Cerebellar nuclear complex (tissue), 1 donor: ENCODE results near the gene PODNL1.

Experiments
- DNase-seq, 2 experiments: peaks; one replicate each; lab custom pipeline; 2025; lab: John Stamatoyannopoulos, UW

The PODNL1 gene

DNA sequence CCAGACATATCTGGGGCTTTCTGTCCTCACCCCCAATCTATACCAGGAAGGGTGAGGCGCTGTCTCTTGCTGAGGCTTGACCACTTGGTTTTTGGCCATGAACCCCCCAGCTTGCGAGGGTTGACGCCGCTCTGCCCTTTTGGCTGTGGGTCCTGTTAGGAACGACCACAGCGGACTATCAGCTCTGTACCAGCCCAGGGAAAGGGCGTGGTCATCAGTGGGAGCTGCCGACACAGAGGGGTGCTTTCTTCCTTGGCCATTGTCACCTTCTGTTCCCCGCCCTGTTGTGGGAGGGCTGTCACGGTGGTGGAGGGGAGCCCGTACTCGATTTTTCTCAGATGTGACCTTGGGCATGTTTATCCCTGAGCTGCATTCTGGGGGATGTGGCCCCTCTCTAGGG is 19.8 kb upstream of the PODNL1 start:
- DNase-seq, result no peak

DNA sequence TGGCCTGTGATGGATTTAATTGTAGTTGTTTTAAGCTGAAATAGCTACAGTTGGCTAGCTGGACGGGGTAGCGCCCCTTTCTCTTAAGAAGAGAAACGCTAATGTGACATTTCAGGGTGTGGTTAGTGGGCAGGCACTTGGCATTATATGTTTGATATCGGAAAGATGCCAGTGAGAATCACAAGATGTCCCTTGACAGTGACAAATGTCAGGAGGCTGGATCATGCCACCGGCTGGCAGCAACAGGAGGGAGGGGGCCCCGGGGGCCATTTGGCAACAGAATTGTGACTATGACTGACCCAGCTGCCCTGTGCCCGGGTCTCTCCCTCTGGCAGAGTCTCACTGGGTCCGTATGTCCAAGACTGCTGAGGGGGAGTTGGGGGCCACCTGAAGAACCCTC is 18.8 kb upstream of the PODNL1 start:
- DNase-seq, result no peak

DNA sequence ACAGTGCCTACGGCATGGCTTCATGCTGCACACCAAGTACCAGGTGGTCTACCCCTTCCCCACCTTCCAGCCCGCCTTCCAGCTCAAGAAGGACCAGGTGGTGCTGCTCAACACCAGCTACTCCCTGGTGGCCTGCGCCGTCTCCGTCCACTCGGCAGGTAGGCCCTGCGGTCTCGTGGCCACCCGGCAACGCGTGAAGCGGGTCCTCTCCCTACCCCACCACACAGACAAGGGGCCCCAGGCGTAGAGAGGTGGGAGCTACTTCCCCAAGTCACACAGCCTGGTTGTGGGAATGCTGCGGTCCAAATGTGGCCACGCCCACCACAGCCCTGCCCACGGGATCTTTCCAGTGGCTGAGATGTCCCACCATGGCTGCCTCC is 18.1 kb upstream of the PODNL1 start:
- no peak for DNase-seq

DNA sequence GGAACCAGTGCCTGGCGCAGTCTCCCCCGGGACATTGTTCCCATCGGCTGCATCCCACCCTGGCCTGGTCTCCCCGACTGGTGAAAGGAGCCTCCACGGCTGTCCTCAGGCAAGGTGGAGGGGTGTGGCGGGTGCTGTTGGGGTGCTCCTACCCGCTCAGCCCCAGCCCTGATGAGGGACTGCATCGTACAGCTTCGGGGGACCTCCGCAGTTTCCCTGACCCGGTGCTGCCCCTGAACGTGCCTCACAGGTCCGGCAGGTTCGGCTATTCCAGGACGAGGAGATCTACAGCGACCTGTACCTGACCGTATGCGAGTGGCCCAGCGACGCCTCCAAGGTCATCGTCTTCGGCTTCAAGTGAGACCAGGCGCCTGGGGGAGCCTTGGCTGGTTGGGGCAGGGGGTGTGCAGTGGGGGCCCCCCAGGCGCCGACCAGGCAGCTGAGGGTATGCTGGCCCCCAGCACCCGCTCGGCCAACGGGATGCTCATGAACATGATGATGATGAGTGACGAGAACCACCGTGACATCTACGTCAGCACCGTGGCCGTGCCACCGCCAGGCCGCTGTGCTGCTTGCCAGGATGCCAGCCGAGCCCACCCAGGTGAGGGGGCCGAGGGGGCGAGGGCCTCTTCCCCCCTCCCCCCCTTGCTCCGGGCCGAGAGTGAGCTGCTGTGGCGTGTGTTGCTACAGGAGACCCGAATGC is 17.6 kb upstream of the PODNL1 start:
- no peak for DNase-seq

DNA sequence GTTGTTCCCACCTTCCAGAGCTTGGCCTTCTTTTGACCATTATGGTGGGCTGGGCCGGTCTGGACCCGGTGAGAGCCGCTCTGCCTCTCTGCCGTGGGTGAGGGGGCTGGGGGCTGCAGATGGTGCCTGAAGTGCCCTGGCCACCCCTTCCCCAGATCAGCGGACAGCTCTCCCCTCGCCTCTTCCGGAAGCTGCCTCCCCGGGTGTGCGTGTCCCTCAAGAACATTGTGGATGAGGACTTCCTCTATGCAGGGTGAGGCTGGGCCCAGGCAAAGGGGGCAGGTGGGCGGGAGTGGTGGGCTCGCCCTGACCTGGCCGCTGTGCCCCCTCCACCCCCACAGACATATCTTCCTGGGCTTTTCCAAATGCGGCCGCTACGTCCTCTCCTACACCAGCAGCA is 16.0 kb upstream of the PODNL1 start:
- no peak for DNase-seq

DNA sequence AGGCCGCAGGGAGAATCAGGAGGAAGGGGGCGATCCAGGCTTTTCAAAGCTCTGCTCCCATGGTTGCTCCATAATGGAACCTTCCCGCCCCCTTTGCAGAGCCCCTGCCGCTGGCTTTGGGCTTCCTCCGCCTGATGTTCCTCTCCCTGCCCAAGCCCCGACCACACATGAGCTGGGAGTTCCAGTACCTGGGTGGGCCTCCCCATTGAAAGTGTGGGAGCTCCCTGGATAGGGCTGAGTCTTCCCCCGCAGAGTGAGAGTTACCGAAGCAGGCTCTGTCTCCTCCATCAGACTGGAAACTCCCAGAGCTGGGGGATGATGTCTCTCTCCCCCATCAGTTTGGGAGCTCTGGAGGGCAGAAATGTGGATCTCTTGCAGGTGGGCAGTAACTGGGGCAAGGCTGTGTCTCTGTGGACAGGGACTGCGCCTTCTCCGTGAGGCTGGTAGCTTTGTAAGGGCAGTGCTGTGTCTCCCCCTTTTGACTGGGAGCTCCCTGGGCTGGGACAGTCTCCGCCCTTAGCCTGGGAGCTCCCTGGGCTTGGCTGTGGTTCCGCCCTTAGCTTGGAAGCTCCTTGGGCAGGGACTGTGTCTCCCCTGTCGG is 14.8 kb upstream of the PODNL1 start:
- no peak for DNase-seq

DNA sequence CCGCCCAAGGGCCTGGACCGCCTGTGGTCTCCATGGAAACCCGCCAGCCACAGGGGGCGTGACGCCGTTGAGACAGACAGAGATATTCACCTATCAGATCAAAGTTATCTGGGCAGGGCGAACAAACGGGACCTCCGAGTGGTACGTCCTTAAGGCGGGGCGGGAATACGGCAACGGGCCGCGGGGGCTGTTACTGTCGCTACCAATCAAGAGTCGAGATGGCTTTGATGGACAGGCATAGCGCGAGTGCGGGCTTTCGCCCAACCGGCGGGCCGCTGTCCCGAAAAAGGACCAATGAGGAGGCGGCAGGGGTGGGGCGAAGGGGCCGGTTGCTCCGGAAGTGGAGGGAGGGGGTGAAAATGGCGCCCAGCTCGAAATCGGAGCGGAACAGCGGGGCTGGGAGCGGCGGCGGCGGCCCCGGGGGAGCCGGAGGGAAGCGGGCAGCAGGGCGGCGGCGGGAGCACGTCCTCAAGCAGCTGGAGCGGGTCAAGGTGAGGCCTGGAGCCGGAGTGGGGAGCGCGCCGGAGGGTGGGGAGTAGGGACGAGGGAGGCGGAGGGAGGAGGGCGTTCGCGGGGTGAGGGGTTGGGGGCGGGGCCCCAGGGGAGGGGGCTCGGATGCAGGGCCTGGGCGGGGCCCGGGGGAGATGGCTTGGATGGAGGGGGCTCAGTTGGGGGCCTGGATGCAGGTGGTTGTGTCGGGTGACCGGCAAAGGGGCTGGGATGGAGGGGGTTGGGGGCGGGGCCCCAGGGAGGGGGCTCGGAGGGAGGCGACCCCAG is 14.1 kb upstream of the PODNL1 start, which contains the start of gene DCAF15:
Gene DCAF15, plus strand, starts transcription at position 356 of the 777 bp plus-strand sequence. Its CDS starts 4 bp downstream, at position 360.
- peak; percentile 98 to 99 for DNase-seq

DNA sequence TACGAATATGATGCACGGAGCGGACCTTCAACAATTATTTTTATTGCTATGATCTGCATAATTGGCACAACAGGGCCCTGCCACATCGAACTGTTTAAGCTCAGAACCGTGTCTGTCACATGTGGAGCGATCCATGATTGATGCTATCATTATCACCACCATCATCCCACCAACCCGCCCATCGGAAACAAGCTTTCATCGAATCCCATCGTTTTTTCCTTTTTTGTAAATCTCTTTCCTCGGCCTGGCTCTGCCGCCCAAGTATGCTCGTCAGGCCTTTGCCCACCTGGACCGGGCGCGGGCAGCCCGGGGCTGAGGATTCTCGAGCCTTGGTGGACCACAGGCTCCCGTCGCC is 13.6 kb upstream of the PODNL1 start:
- no peak for DNase-seq

DNA sequence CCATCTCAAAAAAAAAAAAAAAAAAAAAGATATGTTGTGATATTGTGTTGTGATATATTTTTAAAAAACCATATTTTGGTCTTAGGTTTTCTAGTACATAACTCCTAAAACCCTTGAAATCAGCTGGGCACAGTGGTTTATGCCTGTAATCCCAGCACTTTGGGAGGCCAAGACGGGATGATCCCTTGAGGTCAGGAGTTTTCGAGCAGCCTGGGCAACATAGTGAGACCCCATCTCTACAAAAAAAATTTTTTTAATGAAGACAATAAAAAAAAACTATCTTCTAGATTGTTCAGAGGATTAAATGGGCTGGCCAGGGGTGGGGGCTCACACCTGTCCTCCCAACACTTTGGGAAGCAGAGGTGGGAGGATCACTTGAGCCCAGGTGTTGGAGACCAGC is 12.8 kb upstream of the PODNL1 start:
- DNase-seq, result no peak

DNA sequence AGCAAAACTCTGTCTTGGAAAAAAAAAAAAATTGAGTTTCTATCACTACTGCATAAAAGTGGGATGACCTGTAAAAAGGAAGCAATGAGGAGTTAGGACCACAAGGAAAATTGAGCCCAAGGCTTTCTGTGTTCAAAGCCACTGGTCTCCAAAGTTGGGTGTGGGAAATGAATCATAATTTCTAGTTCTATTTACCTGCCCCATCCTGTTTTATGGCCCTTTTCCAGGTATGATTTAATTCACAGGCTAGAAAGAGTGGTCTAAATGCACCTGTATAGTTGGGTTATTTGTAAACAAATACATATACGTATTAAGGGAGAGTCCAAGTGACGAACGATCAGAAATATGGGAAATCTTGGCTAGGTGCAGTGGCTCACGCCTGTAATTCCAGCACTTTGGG is 8.2 kb upstream of the PODNL1 start:
- DNase-seq, result no peak

DNA sequence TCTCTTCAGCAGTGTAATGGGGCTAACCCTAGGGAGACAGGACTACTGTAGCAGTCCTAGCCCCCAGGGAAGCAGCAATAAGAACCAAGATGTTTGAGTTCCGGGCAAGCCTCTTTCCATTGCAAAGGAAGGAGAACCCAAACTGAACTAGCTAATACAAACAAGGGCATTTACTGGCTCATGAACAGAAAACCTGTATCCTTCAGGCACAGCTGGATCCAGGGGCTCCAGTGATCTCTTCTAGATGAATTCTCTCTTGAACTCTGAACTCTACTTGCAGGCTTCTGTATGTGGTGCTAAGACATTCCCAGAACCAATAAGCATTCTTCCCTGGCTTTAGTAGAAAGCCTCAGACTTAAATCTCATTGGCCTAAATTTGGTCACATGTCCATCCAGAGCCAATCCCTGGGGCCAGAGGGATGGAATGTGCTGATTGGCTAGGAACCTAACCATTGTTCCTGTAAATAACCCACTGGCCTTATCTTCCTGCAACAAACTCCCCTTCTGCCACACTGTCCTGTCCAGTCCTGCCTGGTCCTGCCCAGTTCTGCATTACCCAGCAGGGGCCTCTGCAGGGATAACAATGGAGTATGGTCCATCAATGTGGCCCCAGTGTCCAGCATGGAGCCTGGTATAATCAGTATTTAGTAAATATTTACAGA is 3.9 kb upstream of the PODNL1 start:
- no peak for DNase-seq

DNA sequence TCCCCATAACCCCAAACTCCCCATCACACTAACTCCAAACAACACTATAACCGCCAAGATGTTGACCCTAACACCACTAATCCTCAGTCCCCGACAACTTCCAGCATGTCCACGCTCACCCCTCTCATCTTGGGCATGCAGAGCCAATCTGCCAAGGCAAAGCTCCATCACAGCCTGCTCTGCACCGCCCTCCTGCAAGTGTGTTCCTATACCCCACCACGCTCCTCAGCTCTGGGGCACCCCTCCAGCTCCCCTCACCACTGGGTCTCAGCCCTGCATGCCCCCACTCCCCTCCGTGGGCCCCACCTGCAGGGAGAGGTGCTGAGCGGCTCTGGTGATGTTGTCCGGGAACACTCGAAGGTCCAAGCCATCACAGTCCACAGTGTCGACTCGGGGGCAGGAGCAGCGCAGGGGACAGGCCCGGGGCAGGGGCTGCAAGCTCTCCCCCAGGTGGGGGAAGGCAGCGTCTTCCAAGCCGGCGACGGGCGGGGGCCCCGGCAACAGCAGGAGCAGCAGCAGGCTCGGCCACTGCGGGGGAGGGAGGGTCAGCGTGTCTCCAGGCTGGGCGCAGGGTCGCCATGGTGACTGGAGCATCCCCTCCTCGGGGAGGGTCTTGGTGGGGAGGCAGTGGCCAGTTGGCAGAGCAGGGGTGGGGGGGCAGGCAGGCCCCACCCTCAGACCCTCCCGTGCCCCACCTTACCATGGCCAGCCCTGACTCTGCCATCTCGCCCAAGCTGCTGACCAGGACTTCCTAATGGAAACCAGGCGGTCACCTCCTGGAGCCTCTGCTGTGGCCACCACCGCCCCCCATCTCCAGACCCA is 527 bp downstream of the PODNL1 start:
- DNase-seq, result no peak

DNA sequence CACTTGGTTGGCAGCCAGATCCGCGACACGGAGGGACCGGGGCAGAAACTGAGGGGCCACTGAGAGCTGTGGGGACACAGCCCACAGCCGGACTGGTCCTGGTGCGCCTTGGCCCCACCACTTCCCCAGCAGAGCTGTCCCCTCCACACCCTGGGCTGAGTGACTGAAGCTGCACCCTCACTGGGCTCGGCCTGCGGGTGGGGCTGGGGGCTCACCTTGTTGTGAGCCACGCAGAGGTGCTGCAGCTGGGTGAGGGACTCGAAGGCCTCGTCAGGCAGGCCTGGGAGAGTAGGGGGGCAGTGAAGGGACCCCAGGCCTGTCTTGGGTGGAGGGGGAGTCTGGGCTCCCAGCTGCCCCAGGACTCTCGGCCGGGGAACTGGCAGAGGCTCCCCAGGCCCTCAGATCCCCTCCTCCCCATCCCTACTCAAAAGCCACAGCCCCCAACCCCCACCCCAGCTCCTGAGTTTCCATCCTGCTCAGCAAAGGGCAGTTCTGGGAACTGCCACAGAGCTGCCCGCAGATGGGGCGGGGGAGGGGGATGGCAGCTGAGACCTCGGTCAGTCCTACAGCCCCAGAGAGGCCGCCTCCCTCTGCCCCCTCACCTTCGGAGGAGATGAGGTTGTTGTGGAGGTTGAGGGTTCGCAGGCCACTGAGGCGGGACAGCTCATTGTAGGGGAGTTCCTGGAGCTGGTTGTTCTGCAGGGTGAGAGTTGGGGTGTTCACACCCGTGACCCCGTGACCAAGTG is 2.3 kb downstream of the PODNL1 start:
- no peak for DNase-seq

DNA sequence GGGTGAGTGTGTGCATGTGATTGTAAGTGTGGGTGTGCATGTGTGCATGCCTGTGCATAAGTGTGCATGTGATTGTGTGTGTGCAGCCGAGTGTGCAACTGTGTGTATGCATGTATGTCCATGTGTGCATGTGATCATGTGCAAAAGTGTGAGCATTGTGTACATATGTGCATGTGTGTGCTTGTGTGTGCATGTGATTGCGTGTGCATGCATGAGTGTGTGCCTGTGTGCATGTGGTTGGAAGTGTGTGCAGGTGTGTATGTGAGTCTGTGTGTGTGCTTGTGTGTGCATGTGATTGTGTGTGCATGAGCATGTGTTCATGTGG is 3.5 kb downstream of the PODNL1 start:
- DNase-seq, result no peak

DNA sequence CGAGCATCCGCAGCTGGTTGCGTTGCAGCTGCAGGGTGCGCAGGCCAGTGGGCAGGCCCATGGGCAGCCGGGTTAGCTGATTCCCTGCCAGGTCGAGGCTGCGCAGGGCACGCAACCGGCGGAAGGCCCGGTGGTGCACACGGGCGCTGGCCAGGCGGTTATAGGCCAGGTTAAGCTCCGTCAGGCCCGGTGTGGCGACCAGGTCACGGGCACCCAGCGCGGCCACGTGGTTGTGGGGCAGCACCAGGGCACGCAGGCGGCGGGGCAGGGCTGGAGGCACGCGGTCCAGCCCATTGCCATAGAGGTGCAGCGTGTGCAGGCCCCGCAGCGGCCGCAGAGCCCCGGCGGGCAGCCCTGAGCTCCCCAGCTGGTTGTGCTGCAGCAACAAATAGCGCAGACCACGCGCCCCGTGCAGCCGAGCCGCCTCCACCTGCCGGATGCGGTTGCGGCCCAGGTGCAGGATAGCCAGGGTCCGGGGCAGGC is 5.3 kb downstream of the PODNL1 start:
- no peak for DNase-seq

DNA sequence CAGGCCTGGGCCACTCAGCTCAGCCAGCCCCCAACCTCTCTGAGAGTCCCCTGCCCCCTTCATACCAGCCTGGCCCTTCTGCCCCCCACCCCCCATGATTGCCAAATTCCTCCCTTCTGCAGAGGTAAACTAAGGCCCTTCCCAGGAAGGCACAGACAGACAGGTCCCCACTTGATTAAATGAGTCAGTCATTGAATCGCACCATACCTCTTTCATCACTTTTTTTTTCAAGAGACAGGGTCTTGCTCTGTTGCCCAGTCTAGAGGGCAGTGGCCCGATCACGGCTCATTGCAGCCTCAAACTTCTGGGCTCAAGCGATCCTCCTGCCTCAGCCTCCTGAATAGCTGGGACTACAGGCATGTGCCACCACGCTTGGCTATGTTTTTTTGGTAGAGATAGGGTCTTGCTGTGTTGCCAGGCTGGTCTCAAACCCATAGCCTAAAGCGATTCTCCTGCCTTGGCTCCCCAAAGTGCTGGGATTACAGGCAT is 6.0 kb downstream of the PODNL1 start:
- no peak for DNase-seq

DNA sequence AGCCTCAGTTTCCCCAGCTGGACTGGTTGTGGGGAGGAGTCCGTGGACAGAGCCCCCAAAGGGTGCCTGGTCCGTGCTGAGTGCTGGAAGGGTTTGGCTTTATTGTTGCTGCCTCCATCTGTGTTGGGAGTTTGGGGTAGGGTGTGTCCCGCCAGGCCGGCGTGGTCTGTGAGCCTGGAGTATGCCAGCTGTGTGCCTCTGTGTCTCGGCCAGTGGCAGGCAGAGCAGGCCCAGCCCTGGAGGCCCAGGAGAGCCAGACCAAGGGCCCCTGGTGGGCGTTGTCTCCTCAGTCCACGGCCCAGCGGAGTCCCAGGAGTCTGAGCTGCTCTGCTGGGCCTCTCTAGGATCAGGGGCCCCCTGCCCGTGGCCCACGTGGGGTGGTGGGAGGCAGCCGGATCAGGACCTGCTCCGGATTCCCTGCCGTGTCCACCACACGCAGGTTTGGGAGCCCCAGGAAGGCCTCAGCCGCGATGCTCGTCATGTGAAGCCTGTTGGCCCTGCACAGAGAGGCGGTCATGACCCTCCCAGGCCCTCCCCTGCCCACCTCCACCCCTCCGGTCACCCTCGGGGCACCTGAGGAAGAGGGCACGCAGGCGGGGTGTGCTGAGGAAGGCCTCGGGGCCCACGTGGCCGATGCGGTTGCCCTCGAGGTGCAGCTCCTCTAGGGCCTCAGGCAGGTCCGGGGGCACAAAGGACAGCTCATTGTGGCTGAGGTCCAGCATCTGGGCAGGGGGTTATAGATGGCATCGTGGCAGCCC is 6.6 kb downstream of the PODNL1 start:
- no peak for DNase-seq

DNA sequence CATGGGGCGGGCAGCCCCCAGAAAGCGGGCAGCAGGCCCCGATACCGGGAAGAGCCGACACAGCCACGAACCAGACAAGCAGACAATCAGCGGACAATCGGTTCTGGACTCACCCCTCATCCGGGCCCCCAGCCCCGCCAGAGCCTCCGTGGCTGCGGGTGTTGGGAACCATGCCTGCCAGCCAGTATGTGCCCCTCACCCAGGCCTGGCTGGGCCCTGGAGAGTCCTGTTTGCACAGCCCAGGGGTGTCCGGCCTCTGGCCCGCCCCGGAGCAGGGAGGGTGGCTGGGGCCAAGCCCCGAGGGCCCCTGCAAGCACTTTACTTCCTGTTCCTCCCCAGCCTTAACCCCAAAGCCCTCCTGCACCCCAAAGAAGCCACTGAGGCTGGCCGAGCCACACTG is 7.8 kb downstream of the PODNL1 start:
- no peak for DNase-seq

DNA sequence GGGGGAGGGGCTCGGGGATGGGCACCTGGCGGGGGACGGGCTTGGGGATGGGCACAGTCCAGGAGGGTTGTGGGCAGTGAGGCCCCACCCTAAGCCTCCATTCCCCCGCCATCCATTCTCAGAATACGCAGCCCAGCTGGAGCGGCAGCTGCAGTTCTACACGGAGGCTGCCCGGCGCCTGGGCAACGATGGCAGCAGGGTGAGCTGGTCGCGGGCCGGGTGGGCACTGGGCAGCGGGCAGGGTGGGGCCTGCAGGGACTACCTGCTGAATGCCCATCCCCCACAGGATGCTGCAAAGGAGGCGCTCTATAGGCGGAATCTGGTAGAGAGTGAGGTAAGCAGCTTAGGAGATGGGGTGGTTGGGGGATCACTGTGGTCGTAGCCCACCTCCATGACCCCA is 8.3 kb downstream of the PODNL1 start:
- no peak for DNase-seq

DNA sequence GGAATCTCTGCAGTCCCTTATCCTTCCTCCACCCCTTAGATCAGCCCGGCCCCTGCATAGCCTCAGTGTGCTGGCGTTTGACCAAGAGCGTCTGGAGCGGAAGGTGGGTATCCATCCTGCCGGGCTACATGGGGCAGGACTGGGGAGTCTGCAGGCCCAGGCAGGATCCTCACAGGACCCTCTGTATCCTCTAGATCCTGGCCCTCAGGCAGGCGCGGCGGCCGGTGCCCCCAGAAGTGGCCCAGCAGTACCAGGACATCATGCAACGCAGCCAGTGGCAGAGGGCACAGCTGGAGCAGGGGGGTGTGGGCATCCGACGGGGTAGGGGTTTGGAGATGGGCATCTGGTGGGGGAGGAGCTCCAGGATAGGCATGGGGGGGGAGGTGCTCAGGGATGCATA is 8.9 kb downstream of the PODNL1 start:
- no peak for DNase-seq
